ENCODE measurements around the gene SLX4IP. TPM values are rescaled to one million over a fixed set of nuclear protein-coding genes. Genes with fewer than 3 reads are reported as not detected.

Gene SLX4IP
- total RNA-seq, 4 donors from 2014 or later, result 4.8 to 7.2 (median 5.7) TPM

GRCh38 chr20:10461495-10461894, 26.4 kb downstream of the SLX4IP start:
- Histone ChIP-seq H3K27me3 (no peaks in the 10 kb centered on the region), H3K9me3 (no peaks in the 10 kb centered on the region), H3K27ac (no peak overlapping the region), H3K4me1 (peaks cover under 1% of the 10 kb centered on the region), H3K4me3 (no peak overlapping the region), H3K36me3 (no peaks in the 10 kb centered on the region)
- TF ChIP-seq EP300 (IDR thresholded peaks at IDR 0.05) (no peak), POLR2AphosphoS5 (IDR thresholded peaks at IDR 0.05) (no peak), POLR2A (IDR thresholded peaks at IDR 0.05) (no peak), CTCF (IDR thresholded peaks at IDR 0.05) (no peak)
- DNase-seq (ENCODE audit: low spot score in 2 of 2), result no peak
- WGBS, result 86% methylated on average over 2 of the region's 2 CpGs

GRCh38 chr20:10462516-10462915, 27.4 kb downstream of the SLX4IP start:
- H3K27me3 ChIP-seq, result no peaks in the 10 kb centered on the region
- no peak overlapping the region for H3K4me3 ChIP-seq
- peaks cover 9% of the 10 kb centered on the region for H3K4me1 ChIP-seq
- no peaks in the 10 kb centered on the region for H3K9me3 ChIP-seq
- no peak for DNase-seq (ENCODE audit: low spot score in 2 of 2)
- H3K27ac ChIP-seq, result no peak overlapping the region
- no peaks in the 10 kb centered on the region for H3K36me3 ChIP-seq
- TF ChIP-seq POLR2A (IDR thresholded peaks at IDR 0.05) (no peak), POLR2AphosphoS5 (IDR thresholded peaks at IDR 0.05) (no peak), CTCF (IDR thresholded peaks at IDR 0.05) (no peak), EP300 (IDR thresholded peaks at IDR 0.05) (no peak)

GRCh38 chr20:10463622-10464021, 28.5 kb downstream of the SLX4IP start:
- no peak for TF ChIP-seq POLR2AphosphoS5 (IDR thresholded peaks at IDR 0.05)
- TF ChIP-seq EP300 (IDR thresholded peaks at IDR 0.05), result no peak
- no peak for TF ChIP-seq POLR2A (IDR thresholded peaks at IDR 0.05)
- no peak for TF ChIP-seq CTCF (IDR thresholded peaks at IDR 0.05)
- Histone ChIP-seq H3K36me3 (no peaks in the 10 kb centered on the region), H3K4me3 (no peak overlapping the region), H3K9me3 (no peaks in the 10 kb centered on the region), H3K27me3 (no peaks in the 10 kb centered on the region), H3K4me1 (peaks cover 17% of the 10 kb centered on the region), H3K27ac (no peak overlapping the region)
- DNase-seq (ENCODE audit: low spot score in 2 of 2), result no peak
- 85% methylated on average over 2 of the region's 2 CpGs for WGBS

GRCh38 chr20:10465135-10465534, 30.0 kb downstream of the SLX4IP start:
- no peak for TF ChIP-seq EP300 (IDR thresholded peaks at IDR 0.05)
- TF ChIP-seq POLR2A (IDR thresholded peaks at IDR 0.05), result no peak
- no peak for TF ChIP-seq CTCF (IDR thresholded peaks at IDR 0.05)
- no peak for TF ChIP-seq POLR2AphosphoS5 (IDR thresholded peaks at IDR 0.05)
- H3K27ac ChIP-seq, result no peak overlapping the region
- no peaks in the 10 kb centered on the region for H3K9me3 ChIP-seq
- no peak overlapping the region for H3K4me3 ChIP-seq
- WGBS, result 90% methylated on average over 3 of the region's 3 CpGs
- no peak for DNase-seq (ENCODE audit: low spot score in 2 of 2)
- H3K4me1 ChIP-seq, result peaks cover 28% of the 10 kb centered on the region
- no peaks in the 10 kb centered on the region for H3K36me3 ChIP-seq
- no peaks in the 10 kb centered on the region for H3K27me3 ChIP-seq

- no peaks in the 10 kb centered on the region for H3K27me3 ChIP-seq
- peaks cover 29% of the 10 kb centered on the region for H3K4me1 ChIP-seq
- H3K4me3 ChIP-seq, result no peak overlapping the region
- no peaks in the 10 kb centered on the region for H3K9me3 ChIP-seq
- 41% methylated on average over 4 of the region's 4 CpGs for WGBS
- no peaks in the 10 kb centered on the region for H3K36me3 ChIP-seq
- no peak overlapping the region for H3K27ac ChIP-seq
- TF ChIP-seq POLR2AphosphoS5 (IDR thresholded peaks at IDR 0.05) (no peak), CTCF (IDR thresholded peaks at IDR 0.05) (no peak), POLR2A (IDR thresholded peaks at IDR 0.05) (no peak), EP300 (IDR thresholded peaks at IDR 0.05) (no peak)
- no peak for DNase-seq (ENCODE audit: low spot score in 2 of 2)
Measured at GRCh38 chr20:10466325-10466724, 31.2 kb downstream of the SLX4IP start.
